ENCODE results near the gene GAN.
A peak's percentile ranks its signal among the peaks of the same experiment; 100 is the strongest.

GAN gene

GRCh38 chr16:81347425-81347824 is 32.7 kb downstream of the GAN start:
- no peak overlapping the region for H4K5ac ChIP-seq (ENCODE audit: low read length)
- H2BK5ac ChIP-seq (ENCODE audit: low read length) = no peak overlapping the region
- no peak overlapping the region for H3K56ac ChIP-seq (ENCODE audit: low read length)
- H3K36me3 ChIP-seq (ENCODE audit: control insufficient read depth, insufficient read depth, low read length) = no peaks in the 10 kb centered on the region
- no peak overlapping the region for H3K18ac ChIP-seq (ENCODE audit: low read length)
- no peak overlapping the region for H3K27ac ChIP-seq (ENCODE audit: low read depth, low read length)
- H4K8ac ChIP-seq (ENCODE audit: low read depth, low read length) = no peak overlapping the region
- H3K9ac ChIP-seq (ENCODE audit: low read length) = no peak overlapping the region
- no peak overlapping the region for H2AK5ac ChIP-seq (ENCODE audit: low read length)
- no peak overlapping the region for H2BK120ac ChIP-seq (ENCODE audit: low read depth, low read length)
- no peaks in the 10 kb centered on the region for H3K4me1 ChIP-seq (ENCODE audit: control insufficient read depth, low read depth, low read length)
- H3K4ac ChIP-seq (ENCODE audit: low read depth, low read length) = no peak overlapping the region
- H2BK15ac ChIP-seq (replicated peaks; ENCODE audit: low read depth) = no peak overlapping the region
- H3K79me2 ChIP-seq (ENCODE audit: control insufficient read depth, insufficient read depth, low read length) = no peaks in the 10 kb centered on the region
- DNase-seq = no peak
- no peak overlapping the region for H3K23ac ChIP-seq (ENCODE audit: low read length)
- H3K4me3 ChIP-seq (ENCODE audit: low read length) = no peak overlapping the region
- H3K79me1 ChIP-seq (ENCODE audit: low read length) = peaks cover 6% of the 10 kb centered on the region
- WGBS (ENCODE audit: extremely low coverage, insufficient coverage, low lambda C conversion rate) = no CpG with 5 or more reads among the region's 1 CpG
- no peak overlapping the region for H3K4me2 ChIP-seq (ENCODE audit: low read length)
- no peaks in the 10 kb centered on the region for H3K27me3 ChIP-seq (ENCODE audit: insufficient read depth, low read length, poor library complexity)

- H2BK5ac ChIP-seq (ENCODE audit: low read length) = no peak overlapping the region
These were observed 35.0 kb downstream of the GAN start for GRCh38 chr16:81349608-81350305.

GRCh38 chr16:81350306-81350615 is 35.5 kb downstream of the GAN start:
- Histone ChIP-seq H3K27ac (ENCODE audit: low read depth, low read length) (no peak overlapping the region), H4K8ac (ENCODE audit: low read depth, low read length) (no peak overlapping the region), H2BK120ac (ENCODE audit: low read depth, low read length) (no peak overlapping the region), H3K36me3 (ENCODE audit: control insufficient read depth, insufficient read depth, low read length) (no peaks in the 10 kb centered on the region), H2BK15ac (replicated peaks; ENCODE audit: low read depth) (no peak overlapping the region), H3K56ac (ENCODE audit: low read length) (no peak overlapping the region), H4K5ac (ENCODE audit: low read length) (no peak overlapping the region), H3K79me2 (ENCODE audit: control insufficient read depth, insufficient read depth, low read length) (no peaks in the 10 kb centered on the region), H3K4me3 (ENCODE audit: low read length) (no peak overlapping the region), H3K9ac (ENCODE audit: low read length) (no peak overlapping the region), H3K4me2 (ENCODE audit: low read length) (no peak overlapping the region), H3K23ac (ENCODE audit: low read length) (no peak overlapping the region), H3K18ac (ENCODE audit: low read length) (no peak overlapping the region), H3K4ac (ENCODE audit: low read depth, low read length) (no peak overlapping the region), H2BK5ac (ENCODE audit: low read length) (no peak overlapping the region), H3K4me1 (ENCODE audit: control insufficient read depth, low read depth, low read length) (no peaks in the 10 kb centered on the region), H3K79me1 (ENCODE audit: low read length) (peaks cover 6% of the 10 kb centered on the region), H2AK5ac (ENCODE audit: low read length) (no peak overlapping the region), H3K27me3 (ENCODE audit: insufficient read depth, low read length, poor library complexity) (no peaks in the 10 kb centered on the region)
- peak; percentile 10 for DNase-seq
- WGBS (ENCODE audit: extremely low coverage, insufficient coverage, low lambda C conversion rate) = no CpG with 5 or more reads among the region's 4 CpGs

More at GRCh38 chr16:81349608-81350305, 35.0 kb downstream of the GAN start:
- Histone ChIP-seq H2BK120ac (ENCODE audit: low read depth, low read length) (no peak overlapping the region), H2BK15ac (replicated peaks; ENCODE audit: low read depth) (no peak overlapping the region), H3K36me3 (ENCODE audit: control insufficient read depth, insufficient read depth, low read length) (no peaks in the 10 kb centered on the region), H3K27ac (ENCODE audit: low read depth, low read length) (no peak overlapping the region), H3K18ac (ENCODE audit: low read length) (no peak overlapping the region), H3K23ac (ENCODE audit: low read length) (no peak overlapping the region), H3K4ac (ENCODE audit: low read depth, low read length) (no peak overlapping the region), H4K5ac (ENCODE audit: low read length) (no peak overlapping the region), H3K27me3 (ENCODE audit: insufficient read depth, low read length, poor library complexity) (no peaks in the 10 kb centered on the region), H3K4me1 (ENCODE audit: control insufficient read depth, low read depth, low read length) (no peaks in the 10 kb centered on the region), H4K8ac (ENCODE audit: low read depth, low read length) (no peak overlapping the region), H2AK5ac (ENCODE audit: low read length) (no peak overlapping the region), H3K79me2 (ENCODE audit: control insufficient read depth, insufficient read depth, low read length) (no peaks in the 10 kb centered on the region), H3K9ac (ENCODE audit: low read length) (no peak overlapping the region), H3K79me1 (ENCODE audit: low read length) (peaks cover 6% of the 10 kb centered on the region), H3K4me3 (ENCODE audit: low read length) (no peak overlapping the region), H3K4me2 (ENCODE audit: low read length) (no peak overlapping the region), H3K56ac (ENCODE audit: low read length) (no peak overlapping the region)
- no peak for DNase-seq
- no CpG with 5 or more reads among the region's 4 CpGs for WGBS (ENCODE audit: extremely low coverage, insufficient coverage, low lambda C conversion rate)

- no peak overlapping the region for H3K9ac ChIP-seq (ENCODE audit: low read length)
- H3K56ac ChIP-seq (ENCODE audit: low read length) = no peak overlapping the region
- H3K23ac ChIP-seq (ENCODE audit: low read length) = no peak overlapping the region
- DNase-seq = no peak
- no peak overlapping the region for H4K5ac ChIP-seq (ENCODE audit: low read length)
- H3K4ac ChIP-seq (ENCODE audit: low read depth, low read length) = no peak overlapping the region
- peaks cover 4% of the 10 kb centered on the region for H3K79me1 ChIP-seq (ENCODE audit: low read length)
- H2AK5ac ChIP-seq (ENCODE audit: low read length) = no peak overlapping the region
- no peak overlapping the region for H3K4me3 ChIP-seq (ENCODE audit: low read length)
- H3K18ac ChIP-seq (ENCODE audit: low read length) = no peak overlapping the region
- no peaks in the 10 kb centered on the region for H3K27me3 ChIP-seq (ENCODE audit: insufficient read depth, low read length, poor library complexity)
- no peak overlapping the region for H3K27ac ChIP-seq (ENCODE audit: low read depth, low read length)
- no peaks in the 10 kb centered on the region for H3K79me2 ChIP-seq (ENCODE audit: control insufficient read depth, insufficient read depth, low read length)
- H2BK5ac ChIP-seq (ENCODE audit: low read length) = no peak overlapping the region
- H2BK120ac ChIP-seq (ENCODE audit: low read depth, low read length) = no peak overlapping the region
- H3K4me1 ChIP-seq (ENCODE audit: control insufficient read depth, low read depth, low read length) = no peaks in the 10 kb centered on the region
- no peak overlapping the region for H4K8ac ChIP-seq (ENCODE audit: low read depth, low read length)
- peaks cover 3% of the 10 kb centered on the region for H3K36me3 ChIP-seq (ENCODE audit: control insufficient read depth, insufficient read depth, low read length)
- no CpG with 5 or more reads among the region's 3 CpGs for WGBS (ENCODE audit: extremely low coverage, insufficient coverage, low lambda C conversion rate)
- no peak overlapping the region for H3K4me2 ChIP-seq (ENCODE audit: low read length)
- no peak overlapping the region for H2BK15ac ChIP-seq (replicated peaks; ENCODE audit: low read depth)
These were observed 39.1 kb downstream of the GAN start for GRCh38 chr16:81353895-81354294.

GRCh38 chr16:81357711-81358260 is 43.0 kb downstream of the GAN start:
- H3K56ac ChIP-seq (ENCODE audit: low read length) = no peak overlapping the region
- H2BK15ac ChIP-seq (replicated peaks; ENCODE audit: low read depth) = no peak overlapping the region
- H3K9ac ChIP-seq (ENCODE audit: low read length) = no peak overlapping the region
- no peak overlapping the region for H3K4me3 ChIP-seq (ENCODE audit: low read length)
- H3K4ac ChIP-seq (ENCODE audit: low read depth, low read length) = no peak overlapping the region
- H3K27me3 ChIP-seq (ENCODE audit: insufficient read depth, low read length, poor library complexity) = no peaks in the 10 kb centered on the region
- no peaks in the 10 kb centered on the region for H3K79me2 ChIP-seq (ENCODE audit: control insufficient read depth, insufficient read depth, low read length)
- peaks cover 3% of the 10 kb centered on the region for H3K36me3 ChIP-seq (ENCODE audit: control insufficient read depth, insufficient read depth, low read length)
- H4K8ac ChIP-seq (ENCODE audit: low read depth, low read length) = no peak overlapping the region
- no peaks in the 10 kb centered on the region for H3K4me1 ChIP-seq (ENCODE audit: control insufficient read depth, low read depth, low read length)
- H2BK120ac ChIP-seq (ENCODE audit: low read depth, low read length) = no peak overlapping the region
- H3K27ac ChIP-seq (ENCODE audit: low read depth, low read length) = no peak overlapping the region
- H4K5ac ChIP-seq (ENCODE audit: low read length) = no peak overlapping the region
- no peak overlapping the region for H3K4me2 ChIP-seq (ENCODE audit: low read length)
- no peaks in the 10 kb centered on the region for H3K79me1 ChIP-seq (ENCODE audit: low read length)
- DNase-seq = no peak
- no peak overlapping the region for H3K23ac ChIP-seq (ENCODE audit: low read length)
- H2AK5ac ChIP-seq (ENCODE audit: low read length) = no peak overlapping the region
- no peak overlapping the region for H3K18ac ChIP-seq (ENCODE audit: low read length)
- WGBS (ENCODE audit: extremely low coverage, insufficient coverage, low lambda C conversion rate) = no CpG with 5 or more reads among the region's 9 CpGs
- H2BK5ac ChIP-seq (ENCODE audit: low read length) = no peak overlapping the region

GRCh38 chr16:81358860-81359259 is 44.1 kb downstream of the GAN start:
- H3K9ac ChIP-seq (ENCODE audit: low read length) = no peak overlapping the region
- no peaks in the 10 kb centered on the region for H3K27me3 ChIP-seq (ENCODE audit: insufficient read depth, low read length, poor library complexity)
- no peak overlapping the region for H3K4me2 ChIP-seq (ENCODE audit: low read length)
- no peaks in the 10 kb centered on the region for H3K79me2 ChIP-seq (ENCODE audit: control insufficient read depth, insufficient read depth, low read length)
- H3K4ac ChIP-seq (ENCODE audit: low read depth, low read length) = no peak overlapping the region
- no peaks in the 10 kb centered on the region for H3K4me1 ChIP-seq (ENCODE audit: control insufficient read depth, low read depth, low read length)
- no peak overlapping the region for H3K56ac ChIP-seq (ENCODE audit: low read length)
- no peak overlapping the region for H3K23ac ChIP-seq (ENCODE audit: low read length)
- no peak for DNase-seq
- H3K36me3 ChIP-seq (ENCODE audit: control insufficient read depth, insufficient read depth, low read length) = peaks cover 6% of the 10 kb centered on the region
- H2AK5ac ChIP-seq (ENCODE audit: low read length) = no peak overlapping the region
- no peak overlapping the region for H3K27ac ChIP-seq (ENCODE audit: low read depth, low read length)
- H4K8ac ChIP-seq (ENCODE audit: low read depth, low read length) = no peak overlapping the region
- no peaks in the 10 kb centered on the region for H3K79me1 ChIP-seq (ENCODE audit: low read length)
- H2BK5ac ChIP-seq (ENCODE audit: low read length) = no peak overlapping the region
- no peak overlapping the region for H2BK15ac ChIP-seq (replicated peaks; ENCODE audit: low read depth)
- H3K4me3 ChIP-seq (ENCODE audit: low read length) = no peak overlapping the region
- no peak overlapping the region for H2BK120ac ChIP-seq (ENCODE audit: low read depth, low read length)
- no peak overlapping the region for H3K18ac ChIP-seq (ENCODE audit: low read length)
- no CpG with 5 or more reads among the region's 1 CpG for WGBS (ENCODE audit: extremely low coverage, insufficient coverage, low lambda C conversion rate)
- no peak overlapping the region for H4K5ac ChIP-seq (ENCODE audit: low read length)

Measured in mesendoderm (in vitro differentiated cells).